HG03175 (cell line): ENCODE results near the gene NFX1.
"Not testable (repeated sequence)": the region's sequence is repeated elsewhere in the genome, so short reads cannot be mapped to it uniquely, and the experiment has no call there.

Experiments used
- ATAC-seq: cut with Tn5 transposase; IDR thresholded peaks from one replicate; pipeline ENCODE4 v1.9.1; 2021; ENCODE audit warnings: mild to moderate bottlenecking, moderate library complexity; ENCODE audit not compliant: unreplicated experiment

The NFX1 gene

DNA sequence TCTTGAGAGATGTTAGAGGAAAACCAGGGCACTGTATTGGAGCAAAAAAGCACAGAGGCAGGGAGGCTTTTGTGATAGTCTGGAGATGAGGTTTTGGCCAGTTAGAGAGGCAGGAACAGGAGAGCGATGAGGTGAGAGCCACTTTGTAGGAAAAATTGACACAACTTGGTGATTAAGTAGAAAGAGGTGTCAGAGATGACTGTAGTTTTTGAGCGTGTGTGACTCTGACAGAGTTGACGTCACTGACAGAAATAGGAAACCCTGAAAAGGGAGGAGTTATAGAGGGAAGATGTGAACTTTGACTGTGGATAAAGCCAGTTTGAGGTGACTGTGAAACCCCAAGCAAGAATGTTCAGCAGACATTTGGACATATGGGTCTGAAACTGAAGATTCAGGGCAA is 15.7 kb downstream of the NFX1 start:
- no peak for ATAC-seq

DNA sequence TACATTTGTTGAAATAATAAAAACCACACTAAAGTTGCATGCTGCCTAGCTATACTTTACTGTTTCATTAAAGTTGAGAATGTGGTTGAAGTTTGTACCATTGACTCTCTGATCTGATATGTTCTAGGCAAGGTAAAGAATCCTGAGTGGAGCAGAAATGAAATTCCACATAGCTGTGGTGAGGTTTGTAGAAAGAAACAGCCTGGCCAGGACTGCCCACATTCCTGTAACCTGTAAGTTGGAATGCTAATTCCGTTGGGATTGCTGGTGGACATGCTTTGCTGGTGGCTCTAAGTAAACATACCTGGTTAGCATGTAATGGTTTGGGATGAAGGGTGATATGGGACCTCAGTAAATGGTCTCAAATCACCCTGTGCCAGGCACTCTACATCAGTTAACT is 16.8 kb downstream of the NFX1 start:
- ATAC-seq = no peak

DNA sequence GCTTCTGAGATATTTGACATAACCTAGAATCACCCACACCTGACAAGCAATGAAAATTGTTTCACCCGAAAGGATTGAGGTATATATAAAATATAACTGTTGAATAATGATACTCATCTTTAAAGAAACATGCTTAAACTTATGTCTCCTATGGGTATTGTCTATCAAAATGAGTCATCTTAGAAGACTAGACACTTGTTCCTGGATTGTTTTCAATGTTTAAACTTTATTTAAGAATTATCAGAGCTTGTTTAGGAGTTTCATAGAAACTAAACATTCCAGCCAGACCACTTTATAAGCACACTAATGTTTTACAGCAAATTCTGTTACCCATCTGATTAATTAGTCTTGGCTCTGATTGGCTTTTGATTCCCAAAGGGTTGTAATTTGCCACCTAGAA is 19.6 kb downstream of the NFX1 start:
- no peak for ATAC-seq

DNA sequence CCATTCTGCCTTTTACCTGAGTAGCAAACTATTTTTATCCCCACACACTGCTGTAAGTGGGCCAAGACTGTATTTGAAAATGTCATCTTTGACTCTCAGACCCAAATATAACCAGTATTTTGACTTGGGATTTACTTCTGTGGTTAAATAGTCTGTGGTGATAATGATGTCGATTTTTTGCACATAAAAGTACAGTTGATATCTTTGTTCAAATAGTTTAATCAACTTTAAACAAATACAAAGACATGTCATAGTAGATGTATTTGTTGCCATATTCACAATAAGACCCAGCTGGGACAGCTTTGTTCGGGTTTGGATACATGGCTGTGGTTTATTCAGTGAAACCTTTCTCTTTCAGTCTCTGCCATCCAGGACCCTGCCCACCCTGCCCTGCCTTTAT is 20.4 kb downstream of the NFX1 start:
- no peak for ATAC-seq

DNA sequence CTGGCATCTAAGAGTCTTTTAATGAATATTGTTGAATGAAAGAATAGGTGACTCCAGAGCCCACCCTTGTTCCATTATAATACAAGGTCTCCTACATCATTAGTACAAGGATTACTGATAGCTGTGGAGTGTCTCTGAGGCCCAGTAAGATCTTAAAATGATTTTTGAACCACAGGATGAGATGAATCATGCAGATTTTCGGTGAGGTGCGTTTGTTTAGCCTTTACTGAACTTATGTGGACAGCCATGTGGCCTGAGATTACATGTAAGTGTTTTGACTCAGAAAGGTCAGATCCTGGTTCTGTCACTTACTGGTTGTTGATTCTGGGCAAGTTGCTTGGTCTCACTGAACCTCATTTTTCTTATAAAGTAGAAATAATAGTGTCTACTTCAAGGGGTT is 21.6 kb downstream of the NFX1 start:
- ATAC-seq = no peak

DNA sequence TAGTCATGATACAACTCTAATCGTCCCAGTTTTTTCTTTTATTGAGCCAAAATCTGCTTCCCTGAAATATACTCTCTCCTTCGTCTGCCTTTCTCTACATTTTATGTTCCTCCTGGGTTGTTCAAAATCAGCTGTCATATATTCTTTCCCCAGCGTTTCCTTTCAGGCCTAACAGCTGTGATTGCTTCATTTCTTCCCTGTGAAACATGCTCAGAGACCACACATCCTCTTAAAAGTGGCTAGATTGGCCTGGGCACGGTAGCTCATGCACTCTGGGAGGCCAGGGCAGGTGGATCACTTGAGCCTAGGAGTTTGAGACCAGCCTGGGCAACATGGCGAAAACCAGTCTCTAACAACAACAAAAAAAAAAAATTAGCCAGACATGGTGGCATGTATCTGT is 25.1 kb downstream of the NFX1 start:
- ATAC-seq = no peak

DNA sequence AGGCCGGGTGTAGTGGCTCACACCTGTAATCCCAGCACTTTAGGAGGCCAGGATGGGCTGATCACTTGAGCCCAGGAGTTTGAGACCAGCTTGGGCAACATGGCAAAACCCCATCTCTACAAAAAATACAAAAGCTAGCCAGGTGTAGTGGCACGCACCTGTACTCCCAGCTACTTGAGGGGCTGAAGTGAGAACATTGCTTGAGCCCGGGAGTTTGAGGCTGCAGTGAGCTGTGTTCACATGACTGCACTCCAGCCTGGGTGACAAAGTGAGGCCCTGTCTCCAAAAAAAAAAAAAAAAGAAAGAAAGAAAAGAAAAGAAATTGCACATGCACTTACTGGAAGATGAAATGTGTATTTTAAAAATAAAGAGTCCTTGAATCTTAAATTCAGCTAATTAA is 26.8 kb downstream of the NFX1 start:
- ATAC-seq = not testable (repeated sequence)

DNA sequence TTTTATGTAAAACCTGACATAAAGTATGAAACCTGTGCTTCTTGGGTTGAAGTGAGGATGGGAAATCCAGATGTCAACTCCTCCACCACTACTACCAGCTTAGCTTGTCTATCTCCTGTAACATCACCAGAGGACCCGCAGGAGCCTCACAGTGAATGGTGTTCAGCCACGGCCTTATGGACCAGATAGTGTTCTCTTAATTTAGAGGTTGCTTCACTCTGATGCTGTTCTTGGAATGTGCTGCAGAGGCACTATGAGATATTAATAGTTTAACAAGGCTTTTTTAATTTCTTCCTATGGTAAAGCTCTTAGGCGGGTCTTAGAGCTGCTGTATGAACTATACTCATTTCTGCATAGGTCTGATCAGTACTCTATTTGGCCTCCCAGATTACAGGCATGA is 27.9 kb downstream of the NFX1 start:
- ATAC-seq = no peak

DNA sequence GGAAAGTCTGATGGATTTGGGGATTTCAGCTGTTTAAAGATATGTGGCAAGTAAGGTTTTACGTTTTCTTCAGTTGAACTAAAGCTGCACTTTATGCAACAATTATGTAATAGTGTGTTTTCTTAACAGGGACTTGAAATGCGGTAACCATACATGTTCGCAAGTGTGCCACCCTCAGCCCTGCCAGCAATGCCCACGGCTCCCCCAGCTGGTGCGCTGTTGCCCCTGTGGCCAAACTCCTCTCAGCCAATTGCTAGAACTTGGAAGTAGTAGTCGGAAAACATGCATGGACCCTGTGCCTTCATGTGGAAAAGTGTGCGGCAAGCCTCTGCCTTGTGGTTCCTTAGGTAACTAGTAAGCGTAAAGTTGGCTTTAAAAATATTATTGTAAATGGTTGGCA is 28.5 kb downstream of the NFX1 start:
- ATAC-seq = no peak

DNA sequence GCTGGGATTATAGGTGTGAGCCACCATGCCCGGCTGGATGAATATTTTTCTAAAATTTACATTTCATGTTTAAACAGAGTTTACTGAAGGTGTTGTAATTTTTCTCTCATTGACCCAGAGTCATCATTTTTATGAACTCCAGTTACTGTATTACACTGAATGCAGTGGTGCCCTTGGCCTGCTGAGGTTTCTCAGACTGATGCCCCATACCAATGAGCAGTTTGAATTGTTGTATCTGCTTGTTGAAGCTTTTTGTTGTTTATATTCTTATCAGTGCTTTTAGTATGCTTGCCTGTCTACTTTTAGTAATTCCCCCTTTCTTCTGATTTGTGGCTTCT is 29.9 kb downstream of the NFX1 start:
- ATAC-seq = no peak

DNA sequence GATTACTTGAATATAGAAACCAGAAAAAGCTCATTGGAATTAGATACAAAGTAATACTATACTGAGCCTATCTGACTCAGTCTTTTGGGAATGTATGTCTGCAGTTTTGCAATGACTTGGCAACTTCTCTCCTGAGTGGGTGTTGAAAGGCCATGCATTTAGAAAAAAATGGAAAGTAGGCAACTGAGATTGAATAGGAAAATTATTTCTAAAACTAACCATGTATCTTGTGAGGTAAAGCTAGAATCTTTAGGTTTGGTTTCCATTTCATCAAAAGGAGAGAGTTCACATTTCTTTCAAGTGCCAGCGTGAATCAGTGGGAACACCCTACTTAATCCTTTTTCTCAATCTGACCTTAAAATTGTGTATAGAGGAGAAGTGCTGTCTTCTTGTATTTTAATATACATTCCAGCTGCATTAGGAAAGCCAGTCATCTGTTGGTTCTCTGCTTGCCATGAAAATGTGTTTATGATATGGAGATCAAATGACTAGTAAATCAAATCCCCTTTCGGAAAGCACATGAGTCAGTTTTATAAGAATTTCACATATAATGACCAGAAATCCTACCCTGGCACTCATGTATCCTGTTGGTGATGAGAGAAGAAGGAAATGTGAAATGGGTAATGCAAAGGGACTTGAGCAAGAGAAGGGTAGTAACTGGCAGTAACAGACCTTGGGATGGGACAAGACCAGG is 30.4 kb downstream of the NFX1 start:
- ATAC-seq = no peak

DNA sequence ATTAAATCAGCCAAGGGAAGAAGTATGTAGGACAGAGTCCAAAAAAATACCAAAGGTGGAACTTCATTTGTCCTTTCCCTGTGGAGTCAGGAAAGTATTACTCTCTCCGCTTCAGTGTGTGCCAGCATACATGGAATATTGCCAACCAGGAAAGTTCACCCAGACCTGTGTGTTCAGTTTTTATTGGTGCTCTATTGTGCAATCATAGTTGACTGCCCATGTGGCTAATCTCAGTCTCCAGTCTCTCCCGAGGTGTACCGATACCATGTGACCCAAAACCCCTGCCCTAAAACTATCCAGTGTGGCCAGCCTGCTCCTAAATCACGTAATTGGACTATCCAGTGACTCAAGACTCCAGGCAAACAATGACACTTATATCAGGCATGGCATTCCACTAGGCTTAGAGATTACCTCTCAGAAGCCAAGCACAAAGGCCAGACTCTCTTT is 38.8 kb downstream of the NFX1 start:
- ATAC-seq = no peak

DNA sequence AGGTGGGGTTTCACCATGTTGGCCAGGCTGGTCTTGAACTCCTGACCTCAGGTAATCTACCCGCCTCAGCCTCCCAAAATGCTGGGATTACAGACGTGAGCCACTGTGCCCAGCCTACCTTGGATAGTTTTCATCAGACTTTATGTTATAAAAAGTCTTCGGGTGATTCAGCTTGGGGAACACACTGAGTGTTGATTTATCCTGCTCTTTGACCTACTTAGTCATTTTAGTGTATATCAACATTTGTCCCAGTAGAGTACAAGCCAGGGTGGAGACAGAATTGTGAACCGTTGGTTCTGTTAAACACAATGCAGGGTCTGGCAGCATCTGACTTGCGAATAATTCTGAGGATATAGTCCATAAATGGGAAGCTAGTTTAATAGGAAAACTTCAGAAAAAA is 39.7 kb downstream of the NFX1 start:
- ATAC-seq = no peak

DNA sequence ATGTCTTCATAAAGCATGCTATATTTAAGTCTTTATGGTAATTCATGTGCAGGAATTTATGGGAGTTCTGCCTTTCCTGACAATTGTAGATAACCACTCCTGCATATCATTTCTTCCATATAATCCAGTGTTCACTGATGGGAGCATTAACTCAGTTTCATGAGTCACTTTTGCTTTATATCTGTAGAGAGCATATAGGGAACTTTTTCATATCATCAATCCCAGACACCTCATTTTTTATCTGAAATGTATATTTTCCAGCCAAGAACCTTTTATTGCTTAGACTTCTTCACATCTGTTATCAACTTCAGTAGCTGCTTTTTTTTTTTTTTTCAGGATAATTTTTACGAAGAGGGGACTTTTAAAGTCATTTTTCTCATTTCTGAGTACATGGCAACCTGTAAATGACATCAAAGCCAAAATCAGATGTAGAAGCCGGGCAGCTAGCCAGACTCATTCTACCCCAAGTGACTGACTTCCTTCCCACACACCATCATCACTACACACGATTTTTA is 41.1 kb downstream of the NFX1 start:
- no peak for ATAC-seq

DNA sequence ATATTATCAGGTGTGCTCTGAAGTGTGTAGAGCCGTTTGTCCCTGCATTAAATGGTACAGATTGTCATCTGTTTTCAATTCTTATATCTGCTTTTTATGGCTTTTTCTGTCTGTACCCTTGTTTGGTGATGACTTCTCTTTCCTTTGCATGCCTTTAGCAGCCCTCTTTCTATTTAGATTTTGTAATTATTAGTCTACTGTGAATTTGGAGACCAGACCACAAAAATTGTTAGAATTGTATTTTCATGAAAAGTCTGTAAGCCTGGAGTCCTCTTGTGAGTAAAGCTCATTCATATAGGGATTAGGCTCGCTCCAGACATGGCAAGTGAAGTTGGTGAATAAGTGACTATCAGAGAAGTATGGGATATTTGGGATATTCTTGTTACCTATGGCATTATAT is 41.7 kb downstream of the NFX1 start:
- ATAC-seq = no peak

DNA sequence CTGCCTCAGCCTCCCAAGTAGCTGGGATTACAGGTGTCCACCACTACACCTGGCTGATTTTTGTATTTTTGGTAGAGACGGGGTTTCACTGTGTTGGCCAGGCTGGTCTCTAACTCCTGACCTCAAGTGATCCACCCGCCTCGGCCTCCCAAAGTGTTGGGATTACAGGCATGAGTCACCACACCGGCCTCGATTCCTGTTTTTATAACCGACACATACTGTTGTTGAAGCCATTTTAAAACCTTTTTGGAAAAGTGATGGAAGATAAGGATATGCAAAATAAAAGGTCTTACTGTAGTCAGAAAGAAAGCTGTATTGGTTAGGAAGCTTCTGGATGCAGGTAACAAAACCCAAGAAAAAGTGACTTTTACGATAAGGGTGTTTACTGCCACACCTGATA is 42.6 kb downstream of the NFX1 start:
- ATAC-seq = not testable (repeated sequence)

DNA sequence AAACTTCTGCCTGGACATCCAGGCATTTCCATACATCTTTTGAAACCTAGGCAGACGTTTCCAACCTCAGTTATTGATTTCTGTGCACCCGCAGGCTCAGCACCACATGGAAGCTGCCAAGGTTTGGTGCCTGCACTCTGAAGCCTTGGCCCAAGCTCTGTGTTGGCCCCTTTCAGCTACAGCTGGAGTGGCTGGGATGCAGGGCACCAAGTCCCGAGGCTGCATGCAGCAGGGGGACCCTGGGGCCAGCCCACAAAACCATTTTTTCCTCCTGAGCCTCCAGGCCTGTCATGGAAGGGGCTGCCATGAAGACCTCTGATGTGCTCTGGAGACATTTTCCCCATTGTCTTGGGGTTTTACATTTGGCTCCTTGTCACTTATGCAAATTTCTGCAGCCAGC is 49.9 kb downstream of the NFX1 start:
- no peak for ATAC-seq

DNA sequence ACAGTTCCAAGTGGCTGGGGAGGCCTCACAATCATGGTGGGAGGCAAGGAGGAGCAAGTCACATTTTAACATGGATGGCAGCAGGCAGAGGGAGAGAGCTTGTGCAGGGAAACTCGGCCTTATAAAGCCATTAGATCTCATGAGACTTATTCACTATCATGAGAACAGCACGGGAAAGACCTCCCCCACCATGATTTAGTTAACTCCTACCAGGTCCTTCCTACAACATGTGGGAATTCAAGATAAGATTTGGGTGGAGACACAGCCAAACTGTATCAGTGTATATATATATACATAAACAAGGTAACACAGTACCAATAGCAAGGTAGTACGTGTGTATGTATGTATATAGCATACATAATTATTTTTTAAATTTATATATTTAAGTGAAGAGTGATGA is 50.9 kb downstream of the NFX1 start:
- no peak for ATAC-seq

DNA sequence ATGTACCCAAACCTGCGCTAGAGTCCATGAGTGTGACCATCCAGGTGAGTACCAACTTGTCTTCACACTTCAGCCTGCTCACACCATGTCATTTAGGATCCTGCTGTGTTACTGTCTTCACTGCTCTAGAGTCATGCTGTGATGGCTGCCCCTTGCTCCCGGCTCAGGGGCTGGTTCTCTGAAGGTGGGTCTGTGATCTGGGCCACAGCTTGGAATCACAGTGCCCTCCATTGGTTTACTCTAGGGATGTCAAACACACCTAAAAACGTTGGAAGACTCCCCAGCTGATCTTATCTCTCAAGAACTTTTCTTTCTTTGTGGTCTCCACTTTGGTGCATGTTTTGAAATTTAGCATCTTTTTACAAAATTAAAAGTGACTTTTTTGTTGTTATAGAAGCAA is 53.8 kb downstream of the NFX1 start:
- ATAC-seq = no peak

DNA sequence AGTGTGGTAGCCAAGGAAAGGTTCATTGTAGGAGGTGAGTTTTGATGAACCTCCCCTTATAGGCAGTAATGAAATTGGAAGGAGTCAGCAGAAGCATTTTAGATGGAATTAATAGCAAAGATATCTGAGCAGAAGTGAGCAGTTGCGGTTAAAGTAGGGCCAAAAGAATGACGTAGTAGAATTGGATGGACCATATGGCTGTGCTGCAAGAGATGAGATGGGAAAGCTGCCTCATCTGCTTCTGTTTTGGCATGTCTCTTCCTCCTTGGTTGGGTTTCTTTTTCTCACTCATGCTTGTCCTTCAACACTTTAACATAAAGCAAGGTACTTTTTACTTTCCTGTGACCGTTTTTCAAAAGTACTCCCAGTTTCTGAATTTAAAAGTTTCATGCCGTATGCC is 56.2 kb downstream of the NFX1 start:
- ATAC-seq = no peak

DNA sequence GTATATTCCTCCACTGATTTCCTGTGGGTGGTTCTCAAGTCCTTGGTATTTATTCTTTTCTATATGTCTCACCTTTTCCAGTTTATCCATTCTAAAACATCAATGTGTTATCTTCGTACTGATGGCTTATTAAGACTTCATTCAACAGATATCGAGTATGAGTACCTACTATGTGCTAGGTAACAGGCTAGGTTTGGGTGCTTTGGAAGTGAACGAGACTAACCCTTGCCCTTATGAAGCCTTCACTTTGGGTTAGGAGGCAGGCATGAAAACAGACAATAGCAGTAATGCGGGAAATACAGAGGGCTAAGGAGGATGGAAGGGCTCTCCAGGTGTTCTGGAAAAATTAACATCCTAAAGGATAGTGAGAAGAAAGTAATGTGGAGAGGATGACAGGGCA is 58.7 kb downstream of the NFX1 start:
- no peak for ATAC-seq

DNA sequence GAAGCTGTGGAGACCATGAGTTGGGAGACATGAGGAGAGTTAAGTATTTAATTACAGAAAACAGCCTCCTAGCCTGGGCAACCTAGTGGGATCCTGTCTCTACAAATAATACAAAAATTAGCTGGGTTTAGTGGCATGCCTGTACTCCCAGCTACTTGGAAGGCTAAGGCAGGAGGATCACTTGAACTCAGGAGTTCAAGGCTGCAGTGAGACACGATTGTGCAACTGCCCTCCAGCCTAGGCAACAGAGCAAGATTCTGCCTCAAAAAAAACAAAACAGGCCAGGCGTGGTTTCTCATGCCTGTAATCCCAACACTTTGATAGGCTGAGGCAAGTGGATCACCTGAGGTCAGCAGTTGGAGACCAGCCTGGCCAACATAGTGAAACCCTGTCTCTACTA is 59.4 kb downstream of the NFX1 start:
- ATAC-seq = no peak

DNA sequence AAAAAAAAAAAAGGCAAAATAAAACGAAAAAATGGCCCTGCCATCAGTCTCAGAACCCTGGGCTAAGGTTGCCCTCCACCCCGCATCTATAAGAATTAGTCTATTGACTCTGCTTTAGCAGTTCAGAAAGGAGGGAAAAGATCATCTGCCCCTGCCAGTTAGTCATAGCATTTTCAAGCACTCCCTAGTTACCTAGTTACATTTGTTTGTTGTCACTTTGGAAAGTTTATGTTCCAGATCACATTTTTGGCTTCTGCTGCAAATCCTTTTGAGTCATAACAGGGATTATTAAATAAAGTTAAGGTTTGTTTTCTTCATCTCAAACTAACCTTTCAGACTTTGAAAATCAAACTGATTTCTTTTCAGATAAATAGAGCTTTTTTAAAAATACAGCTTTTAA is 60.0 kb downstream of the NFX1 start:
- no peak for ATAC-seq
